OCI-LY1 (cell line): ENCODE measurements around the gene WNT9A.

Source experiments
- H2AFZ ChIP-seq: fragments of 200-600 bp; sonication (generic), shearing (Covaris generic); 2 replicates; pipeline ENCODE4 v1.6.0; 2014; ENCODE audit warnings: antibody characterized with exemption, mild to moderate bottlenecking, low read length
- H3F3A ChIP-seq: fragments of 200-600 bp; sonication (generic), shearing (Covaris generic); 2 replicates; pipeline ENCODE4 v1.6.0; 2014; ENCODE audit warnings: mild to moderate bottlenecking, antibody characterized with exemption, low read length, moderate library complexity; ENCODE audit not compliant: insufficient read depth
- H3K27ac ChIP-seq: fragments of 200-600 bp; sonication (generic); 2 replicates; pipeline ENCODE4 v1.5.1; 2014; ENCODE audit warnings: low read length, mixed run types, mild to moderate bottlenecking, low read depth; ENCODE audit not compliant: poor library complexity, severe bottlenecking
- H3K27me3 ChIP-seq: fragments of 200-600 bp; sonication (generic); 2 replicates; pipeline ENCODE4 v1.6.0; 2014; ENCODE audit warnings: antibody characterized with exemption, mild to moderate bottlenecking, low read length, moderate library complexity; ENCODE audit not compliant: insufficient read depth
- H3K36me3 ChIP-seq: fragments of 200-600 bp; sonication (generic); 2 replicates; pipeline ENCODE4 v1.6.1; 2014; ENCODE audit warnings: mild to moderate bottlenecking, antibody characterized with exemption, low read length, moderate library complexity, mixed read lengths; ENCODE audit not compliant: insufficient read depth
- H3K4me1 ChIP-seq: fragments of 200-600 bp; sonication (generic); 2 replicates; pipeline ENCODE4 v1.5.1; 2014; ENCODE audit warnings: mild to moderate bottlenecking, low read length, moderate library complexity; ENCODE audit not compliant: insufficient read depth, severe bottlenecking
- H3K4me2 ChIP-seq: fragments of 200-600 bp; sonication (generic), shearing (Covaris generic); 2 replicates; pipeline ENCODE4 v1.6.1; 2014; ENCODE audit warnings: low read length
- H3K4me3 ChIP-seq: fragments of 200-600 bp; sonication (generic); 2 replicates; pipeline ENCODE4 v1.5.1; 2014; ENCODE audit warnings: low read length, low read depth, mild to moderate bottlenecking, mixed read lengths; ENCODE audit not compliant: poor library complexity, severe bottlenecking
- H3K79me2 ChIP-seq: fragments of 200-600 bp; shearing (Covaris generic); 2 replicates; pipeline ENCODE4 v1.6.1; 2016; ENCODE audit warnings: mixed run types, low read length, mixed read lengths; ENCODE audit not compliant: insufficient read depth
- H3K9ac ChIP-seq: fragments of 200-600 bp; sonication (generic), shearing (Covaris generic); 2 replicates; pipeline ENCODE4 v1.6.1; 2014; ENCODE audit warnings: mild to moderate bottlenecking, low read length, mixed read lengths
- H3K9me2 ChIP-seq: fragments of 200-600 bp; sonication (generic), shearing (Covaris generic); 2 replicates; pipeline ENCODE4 v1.6.1; 2014; ENCODE audit warnings: low read depth, mild to moderate bottlenecking, low read length, mixed read lengths
- H3K9me3 ChIP-seq: fragments of 200-600 bp; shearing (Covaris generic); 2 replicates; pipeline ENCODE4 v1.6.1; 2014; ENCODE audit warnings: low read length, mixed read lengths
- H4K20me1 ChIP-seq: fragments of 200-600 bp; sonication (generic), shearing (Covaris generic); 2 replicates; pipeline ENCODE4 v1.6.0; 2016; ENCODE audit warnings: mild to moderate bottlenecking, low read length; ENCODE audit not compliant: insufficient read depth
- CTCF ChIP-seq: fragments of 200-600 bp; sonication (generic), shearing (Covaris generic); IDR thresholded peaks from 2 replicates; pipeline ENCODE4 v1.5.1; 2017; ENCODE audit warnings: mild to moderate bottlenecking, antibody characterized with exemption, low read length, moderate library complexity, mixed read lengths
- EZH2 ChIP-seq: fragments of 200-600 bp; sonication (generic), shearing (Covaris generic); IDR thresholded peaks from 2 replicates; pipeline ENCODE4 v1.8.0; 2017; ENCODE audit warnings: borderline replicate concordance, mixed run types, mild to moderate bottlenecking, antibody characterized with exemption, low read length, moderate library complexity, mixed read lengths

WNT9A gene

GRCh38 chr1:227899820-227900449 lies 47.8 kb downstream of the WNT9A start:
- Histone ChIP-seq H3K4me2 (no peak overlapping the region), H3K9me3 (no peaks in the 10 kb centered on the region), H3K4me1 (no peaks in the 10 kb centered on the region), H3K9ac (no peak overlapping the region), H3K79me2 (no peaks in the 10 kb centered on the region), H3K4me3 (no peak overlapping the region), H3K36me3 (no peaks in the 10 kb centered on the region), H3K9me2 (no peaks in the 10 kb centered on the region), H4K20me1 (no peaks in the 10 kb centered on the region), H3K27ac (no peak overlapping the region), H2AFZ (no peak overlapping the region), H3F3A (no peaks in the 10 kb centered on the region), H3K27me3 (no peaks in the 10 kb centered on the region)
- TF ChIP-seq CTCF, result no peak
- TF ChIP-seq EZH2, result no peak

- TF ChIP-seq EZH2 (no peak), CTCF (no peak)
These were observed 48.5 kb downstream of the WNT9A start for GRCh38 chr1:227899141-227899819.

GRCh38 chr1:227898502-227899140 lies 49.1 kb downstream of the WNT9A start:
- H4K20me1 ChIP-seq, result no peaks in the 10 kb centered on the region
- H3K4me2 ChIP-seq, result no peak overlapping the region
- no peak for TF ChIP-seq EZH2
- no peak for TF ChIP-seq CTCF

More at GRCh38 chr1:227899141-227899819, 48.5 kb downstream of the WNT9A start:
- no peaks in the 10 kb centered on the region for H3K79me2 ChIP-seq
- H3K27ac ChIP-seq, result no peak overlapping the region
- no peaks in the 10 kb centered on the region for H4K20me1 ChIP-seq
- no peaks in the 10 kb centered on the region for H3K9me3 ChIP-seq
- no peak overlapping the region for H3K4me3 ChIP-seq
- no peaks in the 10 kb centered on the region for H3K36me3 ChIP-seq
- H3F3A ChIP-seq, result no peaks in the 10 kb centered on the region
- no peaks in the 10 kb centered on the region for H3K9me2 ChIP-seq
- H2AFZ ChIP-seq, result no peak overlapping the region
- no peaks in the 10 kb centered on the region for H3K27me3 ChIP-seq
- no peak overlapping the region for H3K9ac ChIP-seq
- no peaks in the 10 kb centered on the region for H3K4me1 ChIP-seq
- H3K4me2 ChIP-seq, result no peak overlapping the region

More at GRCh38 chr1:227898502-227899140, 49.1 kb downstream of the WNT9A start:
- H3K9me3 ChIP-seq, result no peaks in the 10 kb centered on the region
- no peaks in the 10 kb centered on the region for H3K9me2 ChIP-seq
- no peaks in the 10 kb centered on the region for H3K4me1 ChIP-seq
- H3F3A ChIP-seq, result no peaks in the 10 kb centered on the region
- no peak overlapping the region for H2AFZ ChIP-seq
- no peaks in the 10 kb centered on the region for H3K27me3 ChIP-seq
- no peak overlapping the region for H3K9ac ChIP-seq
- no peaks in the 10 kb centered on the region for H3K36me3 ChIP-seq
- no peak overlapping the region for H3K27ac ChIP-seq
- no peaks in the 10 kb centered on the region for H3K79me2 ChIP-seq
- H3K4me3 ChIP-seq, result no peak overlapping the region
